H1 (cell line): ENCODE measurements around the gene PID1. TPM values are rescaled to one million over a fixed set of nuclear protein-coding genes. Genes with fewer than 3 reads are reported as not detected.

Experiments used
- CTCF ChIA-PET: fragments of 300-600 bp; sonication (Branson Sonifier 250); formaldehyde crosslinking; loops from one replicate; lab custom pipeline; 2021; ENCODE audit not compliant: partially characterized antibody; lab: Charles Lee
- POLR2A ChIA-PET: fragments of 300-600 bp; sonication (Branson Sonifier 250); formaldehyde crosslinking; loops from one replicate; lab custom pipeline; 2021; ENCODE audit warnings: inconsistent platforms; ENCODE audit not compliant: partially characterized antibody; lab: Charles Lee
- DNase-seq, 2 experiments: peaks; one replicate each; pipeline versions ENCODE4 v3.0.0 to v3.0.0-alpha.2; 2010 to 2022; ENCODE audit warnings: low spot score in 2 of 2, low read depth in 1 of 2, mixed read lengths in 1 of 2
- FAIRE-seq: peaks from 2 replicates; lab custom pipeline; 2011; peaks lifted over from hg19 to GRCh38; lab: Jason Lieb, UNC
- H2AFZ ChIP-seq: 2 replicates; pipeline ENCODE4 v1.8.1; 2012; ENCODE audit warnings: low read length, inconsistent platforms
- H2AK5ac ChIP-seq: 2 replicates; pipeline ENCODE4 v1.6.1; 2013; ENCODE audit warnings: low read depth, low read length
- H2BK120ac ChIP-seq: replicated peaks from 2 replicates; pipeline ENCODE3; 2013; ENCODE audit warnings: low read depth, low read length, inconsistent platforms
- H2BK12ac ChIP-seq: 2 replicates; pipeline ENCODE4 v1.6.1; 2013; ENCODE audit warnings: low read depth, low read length
- H2BK15ac ChIP-seq: 2 replicates; pipeline ENCODE4 v1.6.1; 2013; ENCODE audit warnings: low read length
- H2BK20ac ChIP-seq: 2 replicates; pipeline ENCODE4 v1.6.1; 2013; ENCODE audit warnings: low read length
- H2BK5ac ChIP-seq: 2 replicates; pipeline ENCODE4 v1.6.1; 2013; ENCODE audit warnings: low read depth, low read length
- H3K14ac ChIP-seq: 2 replicates; pipeline ENCODE4 v1.6.1; 2013; ENCODE audit warnings: inconsistent platforms; ENCODE audit not compliant: insufficient read length
- H3K18ac ChIP-seq: 2 replicates; pipeline ENCODE4 v1.6.1; 2013; ENCODE audit warnings: low read length; ENCODE audit errors: extremely low read depth
- H3K23ac ChIP-seq: 2 replicates; pipeline ENCODE4 v1.6.1; 2013; ENCODE audit warnings: inconsistent platforms; ENCODE audit not compliant: insufficient read length
- H3K23me2 ChIP-seq: 2 replicates; pipeline ENCODE4 v1.6.1; 2013; ENCODE audit warnings: low read depth, low read length
- H3K27ac ChIP-seq: 2 replicates; pipeline ENCODE4 v1.6.1; 2011; ENCODE audit warnings: low read depth, low read length, inconsistent platforms
- H3K27me3 ChIP-seq, 4 experiments: replicated peaks in 1 of 4; 1 replicate in 1 of 4; 2 replicates in 3 of 4; pipeline versions ENCODE4 v1.6.1 to v1.8.1; 2011 to 2013; ENCODE audit warnings: low read length in 3 of 4, mild to moderate bottlenecking in 3 of 4, inconsistent platforms in 2 of 4, mixed read lengths in 2 of 4, moderate library complexity in 1 of 4; ENCODE audit not compliant: control insufficient read depth in 3 of 4, insufficient read depth in 3 of 4; ENCODE audit errors: extremely low read depth in 1 of 4
- H3K36me3 ChIP-seq, 4 experiments: 2 replicates each; pipeline versions ENCODE4 v1.6.1 to v1.8.1; 2011 to 2013; ENCODE audit warnings: mild to moderate bottlenecking in 4 of 4, low read length in 3 of 4, moderate library complexity in 2 of 4, control low read depth in 1 of 4, inconsistent platforms in 1 of 4; ENCODE audit not compliant: insufficient read depth in 4 of 4, control insufficient read depth in 2 of 4
- H3K4ac ChIP-seq: replicated peaks from 2 replicates; pipeline ENCODE3; 2013; ENCODE audit warnings: low read length, low read depth, mixed read lengths, inconsistent platforms; ENCODE audit not compliant: insufficient read length
- H3K4me1 ChIP-seq, 4 experiments: replicated peaks in 1 of 4; 1 replicate in 1 of 4; 2 replicates in 3 of 4; pipeline versions ENCODE4 v1.6.1 to v1.8.1; 2011 to 2013; ENCODE audit warnings: low read length in 3 of 4, inconsistent platforms in 2 of 4, mixed read lengths in 1 of 4; ENCODE audit not compliant: insufficient read depth in 4 of 4, control insufficient read depth in 3 of 4
- H3K4me2 ChIP-seq, 2 experiments: 2 replicates each; pipeline versions ENCODE4 v1.6.1 to v1.8.1; 2011 to 2013; ENCODE audit warnings: low read depth in 2 of 2, low read length in 2 of 2, control low read depth in 1 of 2, inconsistent platforms in 1 of 2, mild to moderate bottlenecking in 1 of 2; ENCODE audit not compliant: insufficient read depth in 1 of 2
- H3K4me3 ChIP-seq, 4 experiments: fragments of 200-600, 300-600 bp in 1 of 4; sonication (generic), shearing (Covaris generic), sonication (Bioruptor Twin) in 1 of 4; 2 replicates each; pipeline versions ENCODE4 v1.5.1 to v1.8.1; 2011 to 2016; ENCODE audit warnings: low read length in 4 of 4, low read depth in 3 of 4, control low read depth in 2 of 4, inconsistent platforms in 2 of 4, mild to moderate bottlenecking in 2 of 4, mixed read lengths in 1 of 4, moderate library complexity in 1 of 4; ENCODE audit not compliant: insufficient read depth in 2 of 4; ENCODE audit errors: extremely low read depth in 1 of 4
- H3K56ac ChIP-seq: replicated peaks from 2 replicates; pipeline ENCODE3; 2013; ENCODE audit warnings: low read depth, mild to moderate bottlenecking, mixed read lengths, low read length, inconsistent platforms; ENCODE audit not compliant: insufficient read length
- H3K79me1 ChIP-seq: 2 replicates; pipeline ENCODE4 v1.6.1; 2013; ENCODE audit warnings: low read depth, low read length, control low read depth
- H3K79me2 ChIP-seq, 2 experiments: 2 replicates each; pipeline versions ENCODE4 v1.6.1 to v1.8.1; 2012 to 2013; ENCODE audit warnings: low read length in 2 of 2, mild to moderate bottlenecking in 2 of 2, inconsistent platforms in 1 of 2; ENCODE audit not compliant: insufficient read depth in 2 of 2, control insufficient read depth in 1 of 2
- H3K9ac ChIP-seq, 4 experiments: replicated peaks in 1 of 4; 1 replicate in 1 of 4; 2 replicates in 3 of 4; pipeline versions ENCODE4 v1.6.1 to v1.8.1; 2011 to 2013; ENCODE audit warnings: low read depth in 3 of 4, low read length in 3 of 4, control low read depth in 2 of 4, mild to moderate bottlenecking in 2 of 4, moderate library complexity in 2 of 4, inconsistent platforms in 1 of 4; ENCODE audit errors: extremely low read depth in 1 of 4
- H3K9me3 ChIP-seq, 2 experiments: 2 replicates each; pipeline versions ENCODE4 v1.6.1 to v1.8.1; 2012 to 2013; ENCODE audit warnings: mild to moderate bottlenecking in 2 of 2, moderate library complexity in 2 of 2, control low read depth in 1 of 2, inconsistent platforms in 1 of 2, low read depth in 1 of 2, low read length in 1 of 2, mixed read lengths in 1 of 2; ENCODE audit not compliant: insufficient read depth in 2 of 2
- H4K20me1 ChIP-seq, 2 experiments: replicated peaks in 1 of 2; 2 replicates each; pipeline versions ENCODE3 to v1.8.1; 2011 to 2013; ENCODE audit warnings: inconsistent platforms in 2 of 2, low read length in 2 of 2, mild to moderate bottlenecking in 1 of 2; ENCODE audit not compliant: insufficient read depth in 2 of 2, control insufficient read depth in 1 of 2
- H4K5ac ChIP-seq: 2 replicates; pipeline ENCODE4 v1.6.1; 2013; ENCODE audit warnings: low read length, low read depth, mixed read lengths, inconsistent platforms; ENCODE audit not compliant: insufficient read length
- H4K8ac ChIP-seq: 2 replicates; pipeline ENCODE4 v1.8.0; 2013; ENCODE audit warnings: mild to moderate bottlenecking, moderate library complexity, low read length, inconsistent platforms; ENCODE audit not compliant: insufficient read depth; ENCODE audit errors: extremely low read depth
- H4K91ac ChIP-seq: replicated peaks from 2 replicates; pipeline ENCODE3; 2013; ENCODE audit warnings: low read length, mixed read lengths, inconsistent platforms; ENCODE audit not compliant: insufficient read length
- HDAC2 ChIP-seq, 2 experiments: fragments of 300-600 bp in 1 of 2; sonication (generic) in 1 of 2; IDR thresholded peaks; 2 replicates each; pipeline ENCODE4 v1.6.1; 2011 to 2012; ENCODE audit warnings: low read depth in 2 of 2, low read length in 2 of 2, mild to moderate bottlenecking in 2 of 2, moderate library complexity in 2 of 2, borderline replicate concordance in 1 of 2, inconsistent platforms in 1 of 2
- HDAC6 ChIP-seq: IDR thresholded peaks from one replicate; pipeline ENCODE4 v1.7.1; 2012; ENCODE audit warnings: low read depth, mild to moderate bottlenecking, inconsistent platforms, low read length, moderate library complexity
- JUN ChIP-seq: IDR thresholded peaks from 2 replicates; pipeline ENCODE4 v1.6.1; 2011; ENCODE audit warnings: low read depth, mild to moderate bottlenecking, improper control_type of control experiment, low read length
- RXRA ChIP-seq: IDR thresholded peaks from 2 replicates; pipeline ENCODE4 v1.6.1; 2011; ENCODE audit warnings: low read depth, mild to moderate bottlenecking, low read length, moderate library complexity; ENCODE audit not compliant: insufficient read depth
- SIRT6 ChIP-seq: IDR thresholded peaks from one replicate; pipeline ENCODE4 v1.7.1; 2012; ENCODE audit warnings: low read length, inconsistent platforms
- SRF ChIP-seq: IDR thresholded peaks from 2 replicates; pipeline ENCODE4 v1.6.1; 2011; ENCODE audit warnings: mild to moderate bottlenecking, low read depth, low read length, moderate library complexity
- WGBS, 2 experiments: shearing (Covaris generic) in 1 of 2; methylation state at CpG; one replicate each; pipeline versions ENCODE4 v1.1.6 to v1.1.7; 2013 to 2015; ENCODE audit warnings: low lambda C conversion rate in 2 of 2, mixed read lengths in 2 of 2, inconsistent platforms in 1 of 2, low coverage in 1 of 2, missing lambda C conversion rate in 1 of 2; ENCODE audit not compliant: insufficient replicate concordance in 2 of 2, insufficient coverage in 1 of 2, insufficient read length in 1 of 2; ENCODE audit errors: extremely low coverage in 1 of 2, missing lambda C conversion rate in 1 of 2; 5-methylcytosine and 5-hydroxymethylcytosine counted together
- polyA plus RNA-seq, 7 experiments: library from polyadenylated mRNA; depleted of rRNA in 3 of 7; stranded (reverse) in 5 of 7; unstranded in 2 of 7; fragments of >200 nt in 5 of 7; fragments of 200-250 nt in 2 of 7; gene quantifications; 1 replicate in 5 of 7; 2 replicates in 1 of 7; 4 replicates in 1 of 7; pipeline versions ENCODE4 v1.2.1 to v1.2.3, GENCODE V29; 2011 to 2013; ENCODE audit warnings: missing spikeins in 2 of 7, mixed read lengths in 2 of 7
- total RNA-seq: library from RNA; stranded (reverse); fragmentation: NEBNext Ultra II Directional; extraction: Animal tissue kit (Norgen Biotek cat#: 25700); gene quantifications from 2 replicates; pipeline ENCODE4 v1.2.1, GENCODE V29; 2021

The PID1 gene
- total and polyA plus RNA-seq, 2 of the 8 experiments (the other 6 are each of a cell fraction or from before 2014, with no cell fraction given), result 1.5 to 3.3 TPM

DNA sequence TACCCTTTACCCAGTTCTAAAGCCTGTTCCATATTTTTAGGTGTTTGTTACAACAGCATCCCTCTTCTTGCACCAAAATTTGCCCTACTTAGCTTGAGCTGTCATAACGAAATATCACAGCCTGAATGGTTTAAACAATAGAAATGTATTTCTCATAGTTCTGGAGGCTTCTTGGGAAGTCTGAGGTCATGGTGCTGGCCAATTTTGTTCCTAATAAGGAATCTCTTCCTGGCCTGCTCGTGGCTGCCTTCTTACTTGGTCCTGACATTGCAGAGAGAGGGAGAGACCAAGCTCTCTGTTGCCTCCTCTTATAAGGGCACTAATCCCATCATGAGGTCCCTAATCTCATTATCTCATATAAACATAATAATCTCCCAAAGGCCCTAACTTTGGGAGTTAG is 267.8 kb downstream of the PID1 start:
- H4K5ac ChIP-seq, result no peak overlapping the region
- H3K36me3 ChIP-seq, result no peaks in the 10 kb centered on the region
- DNase-seq (no peak), FAIRE-seq (no peak)
- no peaks in the 10 kb centered on the region for H3K27me3 ChIP-seq
- H3K4me1 ChIP-seq, result no peaks in the 10 kb centered on the region
- ChIA-PET POLR2A (no interaction called here), CTCF (no interaction called here)
- H3K4me2 ChIP-seq, result no peak overlapping the region
- no peak overlapping the region for H3K4ac ChIP-seq
- H3K9me3 ChIP-seq, result peaks cover 18 to 21% of the 10 kb centered on the region in 2 experiments
- H3K23ac ChIP-seq, result no peak overlapping the region
- H4K8ac ChIP-seq, result no peak overlapping the region
- no peak overlapping the region for H2BK20ac ChIP-seq
- no peaks in the 10 kb centered on the region for H3K23me2 ChIP-seq
- H2BK120ac ChIP-seq, result no peak overlapping the region
- no peak overlapping the region for H2BK5ac ChIP-seq
- H3K9ac ChIP-seq, result no peak overlapping the region
- H3K14ac ChIP-seq, result no peak overlapping the region
- H3K56ac ChIP-seq, result no peak overlapping the region
- H2BK15ac ChIP-seq, result no peak overlapping the region
- no peak overlapping the region for H4K91ac ChIP-seq
- H3K79me2 ChIP-seq, result no peaks in the 10 kb centered on the region
- no peak overlapping the region for H2AFZ ChIP-seq
- no peaks in the 10 kb centered on the region for H4K20me1 ChIP-seq
- 85% methylated on average over 2 of the region's 2 CpGs; no CpG with 5 or more reads in 1 of the 2 experiments for WGBS, 2 experiments
- no peak overlapping the region for H3K18ac ChIP-seq
- H2BK12ac ChIP-seq, result no peak overlapping the region
- H3K4me3 ChIP-seq, result no peak overlapping the region
- H3K79me1 ChIP-seq, result no peaks in the 10 kb centered on the region
- H3K27ac ChIP-seq, result no peak overlapping the region
- H2AK5ac ChIP-seq, result no peak overlapping the region
- TF ChIP-seq HDAC2 (IDR thresholded peaks at IDR 0.05; ENCODE audit: borderline replicate concordance in 1 of 2, low read depth in 2 of 2, low read length in 2 of 2) (no peak), SIRT6 (no peak), SRF (no peak), RXRA (no peak), HDAC6 (no peak), JUN (no peak)
